Panc1 (cell line): ENCODE results near the gene HRH4. TPM values are rescaled to one million over a fixed set of nuclear protein-coding genes. Genes with fewer than 3 reads are reported as not detected.

ENCODE experiments used
- ATAC-seq: fragments of 200-7000 bp; cut with Tn5 transposase; 2 replicates; pipeline ENCODE4 v1.9.1; 2020; ENCODE audit warnings: mild to moderate bottlenecking, moderate library complexity
- BruUV-seq: library from RNA; stranded (reverse); fragments of 400-500 nt; replicated peaks from 2 replicates; lab custom pipeline; 2021; lab: Mats Ljungman, UMichigan
- CTCF ChIA-PET: fragments of 300-600 bp; sonication (Branson Sonifier 250); formaldehyde crosslinking; loops from one replicate; lab custom pipeline; 2022; ENCODE audit warnings: antibody characterized with exemption; lab: Charles Lee
- POLR2A ChIA-PET: fragments of 300-600 bp; sonication (Branson Sonifier 250); formaldehyde crosslinking; loops from one replicate; lab custom pipeline; 2022; ENCODE audit warnings: antibody characterized with exemption; lab: Charles Lee
- DNase-seq: peaks from one replicate; pipeline ENCODE4 v3.0.0-alpha.2; 2010; ENCODE audit warnings: low read depth, low spot score
- H3K27ac ChIP-seq: 2 replicates; pipeline ENCODE4 v1.5.1; 2011; ENCODE audit warnings: mild to moderate bottlenecking, low read length, inconsistent platforms
- H3K27me3 ChIP-seq: fragments of 200-500 bp; sonication (Bioruptor generic); 2 replicates; pipeline ENCODE4 v1.6.0; 2014; ENCODE audit warnings: low read length, inconsistent platforms; ENCODE audit not compliant: control insufficient read depth, insufficient read depth
- H3K36me3 ChIP-seq: fragments of 200-500 bp; sonication (Bioruptor generic); 2 replicates; pipeline ENCODE4 v1.5.1; 2014; ENCODE audit warnings: inconsistent platforms, mild to moderate bottlenecking, low read length, moderate library complexity; ENCODE audit not compliant: control insufficient read depth, insufficient read depth
- H3K4me1 ChIP-seq: 2 replicates; pipeline ENCODE4 v1.5.1; 2011; ENCODE audit warnings: inconsistent platforms, mild to moderate bottlenecking, low read length, moderate library complexity; ENCODE audit not compliant: control insufficient read depth, insufficient read depth
- H3K4me3 ChIP-seq, 2 experiments: 2 replicates each; pipeline ENCODE4 v1.5.1; 2011 to 2012; ENCODE audit warnings: low read depth in 2 of 2, low read length in 2 of 2, mild to moderate bottlenecking in 2 of 2, inconsistent platforms in 1 of 2, moderate library complexity in 1 of 2
- H3K9me3 ChIP-seq: fragments of 200-500 bp; sonication (Bioruptor generic); 2 replicates; pipeline ENCODE4 v1.5.1; 2014; ENCODE audit warnings: low read depth, mild to moderate bottlenecking, inconsistent platforms, low read length, moderate library complexity; ENCODE audit not compliant: control insufficient read depth, insufficient read depth
- POLR2AphosphoS5 ChIP-seq: IDR thresholded peaks from 2 replicates; pipeline ENCODE4 v1.6.1; 2012; ENCODE audit warnings: mild to moderate bottlenecking, low read depth, low read length, moderate library complexity
- REST ChIP-seq, 2 experiments: IDR thresholded peaks; 2 replicates each; pipeline ENCODE4 v1.6.1; 2011 to 2012; ENCODE audit warnings: low read depth in 2 of 2, control low read depth in 1 of 2, low read length in 1 of 2, mild to moderate bottlenecking in 1 of 2, moderate library complexity in 1 of 2; ENCODE audit not compliant: insufficient read depth in 1 of 2
- SIN3A ChIP-seq: IDR thresholded peaks from 2 replicates; pipeline ENCODE4 v1.6.1; 2012; ENCODE audit warnings: low read depth, mild to moderate bottlenecking, low read length, moderate library complexity, borderline replicate concordance; ENCODE audit not compliant: insufficient read depth
- TCF7L2 ChIP-seq: IDR thresholded peaks from 2 replicates; pipeline ENCODE4 v1.6.1; 2011; ENCODE audit warnings: mild to moderate bottlenecking, low read depth, low read length, inconsistent platforms
- in situ Hi-C: cut with HindIII; loops from 2 replicates; pipeline ENCODE4 v1.10.0; 2016; ENCODE audit warnings: low sequenced_read_pairs, low pct_unique_long_range_greater_than_20kb
- intact Hi-C: fragments of 100-400 bp; cut with micrococcal nuclease; formaldehyde crosslinking; loops from one replicate; pipeline ENCODE4 v1.10.0; 2022; ENCODE audit not compliant: unreplicated experiment
- total RNA-seq: library from RNA; stranded (reverse); gene quantifications from one replicate; pipeline ENCODE4 v1.2.1, GENCODE V29; 2021; ENCODE audit not compliant: unreplicated experiment
- TF ChIP-seq, protein P1 (sequence below): fragments of 450-650 bp; IDR thresholded peaks from 2 replicates; pipeline ENCODE4 v1.5.1; 2017; ENCODE audit warnings: mild to moderate bottlenecking

Gene HRH4
- total RNA-seq, 1 experiment from 2014 or later: not detected

GRCh38 chr18:24516261-24516660 lies 55.8 kb downstream of the HRH4 start:
- DNase-seq: no peak
- Histone ChIP-seq H3K4me3 (no peak overlapping the region), H3K4me1 (no peaks in the 10 kb centered on the region), H3K36me3 (no peaks in the 10 kb centered on the region), H3K27ac (no peak overlapping the region), H3K27me3 (0 out of 2 replicates have a peak, but pooled peaks cover 4% of the 10 kb centered on the region), H3K9me3 (no peaks in the 10 kb centered on the region)
- no peak for ATAC-seq
- in situ Hi-C loops: no loop called here
- no peak for TF ChIP-seq POLR2AphosphoS5
- TF ChIP-seq, protein P1, sequence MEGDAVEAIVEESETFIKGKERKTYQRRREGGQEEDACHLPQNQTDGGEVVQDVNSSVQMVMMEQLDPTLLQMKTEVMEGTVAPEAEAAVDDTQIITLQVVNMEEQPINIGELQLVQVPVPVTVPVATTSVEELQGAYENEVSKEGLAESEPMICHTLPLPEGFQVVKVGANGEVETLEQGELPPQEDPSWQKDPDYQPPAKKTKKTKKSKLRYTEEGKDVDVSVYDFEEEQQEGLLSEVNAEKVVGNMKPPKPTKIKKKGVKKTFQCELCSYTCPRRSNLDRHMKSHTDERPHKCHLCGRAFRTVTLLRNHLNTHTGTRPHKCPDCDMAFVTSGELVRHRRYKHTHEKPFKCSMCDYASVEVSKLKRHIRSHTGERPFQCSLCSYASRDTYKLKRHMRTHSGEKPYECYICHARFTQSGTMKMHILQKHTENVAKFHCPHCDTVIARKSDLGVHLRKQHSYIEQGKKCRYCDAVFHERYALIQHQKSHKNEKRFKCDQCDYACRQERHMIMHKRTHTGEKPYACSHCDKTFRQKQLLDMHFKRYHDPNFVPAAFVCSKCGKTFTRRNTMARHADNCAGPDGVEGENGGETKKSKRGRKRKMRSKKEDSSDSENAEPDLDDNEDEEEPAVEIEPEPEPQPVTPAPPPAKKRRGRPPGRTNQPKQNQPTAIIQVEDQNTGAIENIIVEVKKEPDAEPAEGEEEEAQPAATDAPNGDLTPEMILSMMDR: no peak
- TF ChIP-seq REST (IDR thresholded peaks at IDR 0.05; ENCODE audit: insufficient read depth in 1 of 2, low read depth in 2 of 2, low read length in 1 of 2): no peak
- no peak for TF ChIP-seq SIN3A
- TF ChIP-seq TCF7L2: no peak
- intact Hi-C loops: no loop called here
- BruUV-seq: no TSS peak
- ChIA-PET POLR2A (no interaction called here), CTCF (no interaction called here)

- intact Hi-C loops (no loop called here), in situ Hi-C loops (no loop called here)
- BruUV-seq: no TSS peak
- DNase-seq (no peak), ATAC-seq (no peak)
- POLR2A ChIA-PET: no interaction called here
- H3K27ac ChIP-seq: no peak overlapping the region
- H3K4me3 ChIP-seq: no peak overlapping the region
- TF ChIP-seq REST (IDR thresholded peaks at IDR 0.05; ENCODE audit: insufficient read depth in 1 of 2, low read depth in 2 of 2, low read length in 1 of 2) (no peak), POLR2AphosphoS5 (no peak), SIN3A (no peak), TCF7L2 (no peak)
- TF ChIP-seq, protein P1: no peak
- no peaks in the 10 kb centered on the region for H3K9me3 ChIP-seq
- peaks cover 6% of the 10 kb centered on the region; the same call in 1 of the 2 replicates for H3K27me3 ChIP-seq
- CTCF ChIA-PET: no interaction called here
- no peaks in the 10 kb centered on the region; the same call in 1 of the 2 replicates for H3K36me3 ChIP-seq
- H3K4me1 ChIP-seq: no peaks in the 10 kb centered on the region
These were observed 57.1 kb downstream of the HRH4 start for GRCh38 chr18:24517554-24517953.
